Putamen (tissue), 1 donor: ENCODE results near the gene INO80.
A peak's percentile ranks its signal among the peaks of the same experiment; 100 is the strongest.
"Not testable (repeated sequence)": the region's sequence is repeated elsewhere in the genome, so short reads cannot be mapped to it uniquely, and the experiment has no call there.

Source experiments
- DNase-seq: peaks from one replicate; pipeline ENCODE4 v3.0.0-alpha.2; 2016; ENCODE audit warnings: low spot score

The INO80 gene, protein sequence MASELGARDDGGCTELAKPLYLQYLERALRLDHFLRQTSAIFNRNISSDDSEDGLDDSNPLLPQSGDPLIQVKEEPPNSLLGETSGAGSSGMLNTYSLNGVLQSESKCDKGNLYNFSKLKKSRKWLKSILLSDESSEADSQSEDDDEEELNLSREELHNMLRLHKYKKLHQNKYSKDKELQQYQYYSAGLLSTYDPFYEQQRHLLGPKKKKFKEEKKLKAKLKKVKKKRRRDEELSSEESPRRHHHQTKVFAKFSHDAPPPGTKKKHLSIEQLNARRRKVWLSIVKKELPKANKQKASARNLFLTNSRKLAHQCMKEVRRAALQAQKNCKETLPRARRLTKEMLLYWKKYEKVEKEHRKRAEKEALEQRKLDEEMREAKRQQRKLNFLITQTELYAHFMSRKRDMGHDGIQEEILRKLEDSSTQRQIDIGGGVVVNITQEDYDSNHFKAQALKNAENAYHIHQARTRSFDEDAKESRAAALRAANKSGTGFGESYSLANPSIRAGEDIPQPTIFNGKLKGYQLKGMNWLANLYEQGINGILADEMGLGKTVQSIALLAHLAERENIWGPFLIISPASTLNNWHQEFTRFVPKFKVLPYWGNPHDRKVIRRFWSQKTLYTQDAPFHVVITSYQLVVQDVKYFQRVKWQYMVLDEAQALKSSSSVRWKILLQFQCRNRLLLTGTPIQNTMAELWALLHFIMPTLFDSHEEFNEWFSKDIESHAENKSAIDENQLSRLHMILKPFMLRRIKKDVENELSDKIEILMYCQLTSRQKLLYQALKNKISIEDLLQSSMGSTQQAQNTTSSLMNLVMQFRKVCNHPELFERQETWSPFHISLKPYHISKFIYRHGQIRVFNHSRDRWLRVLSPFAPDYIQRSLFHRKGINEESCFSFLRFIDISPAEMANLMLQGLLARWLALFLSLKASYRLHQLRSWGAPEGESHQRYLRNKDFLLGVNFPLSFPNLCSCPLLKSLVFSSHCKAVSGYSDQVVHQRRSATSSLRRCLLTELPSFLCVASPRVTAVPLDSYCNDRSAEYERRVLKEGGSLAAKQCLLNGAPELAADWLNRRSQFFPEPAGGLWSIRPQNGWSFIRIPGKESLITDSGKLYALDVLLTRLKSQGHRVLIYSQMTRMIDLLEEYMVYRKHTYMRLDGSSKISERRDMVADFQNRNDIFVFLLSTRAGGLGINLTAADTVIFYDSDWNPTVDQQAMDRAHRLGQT (N-terminal part only)

GRCh38 chr15:41116116-41116961 lies at the start of gene INO80:
Gene INO80, minus strand, starts transcription at chr15:41116280. Its CDS starts 19,970 bp downstream, at chr15:41096310.
- peak; percentile 97 for DNase-seq

GRCh38 chr15:41161736-41162135 lies 45.7 kb upstream of the INO80 start:
- no peak for DNase-seq

DNA sequence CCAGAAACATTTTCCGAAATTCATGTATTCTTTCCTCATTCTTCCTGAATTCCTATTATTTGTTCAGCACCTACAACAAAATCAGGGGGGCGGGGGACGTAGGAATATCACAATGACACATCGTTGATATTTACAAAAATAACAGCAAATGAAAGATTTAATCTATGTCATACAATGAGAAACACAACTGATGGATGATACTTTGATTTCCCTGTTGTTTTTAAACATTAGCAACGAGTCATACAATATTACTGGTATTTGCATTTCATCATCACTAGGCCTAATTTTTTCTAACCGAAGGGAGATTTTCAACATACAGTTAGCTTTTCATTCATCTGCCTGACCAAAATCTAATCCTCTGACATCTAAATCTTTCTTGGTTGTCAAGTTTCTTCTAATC lies 45.3 kb upstream of the INO80 start:
- no peak for DNase-seq

GRCh38 chr15:41160639-41161315 lies 44.7 kb upstream of the INO80 start:
- DNase-seq = no peak

DNA sequence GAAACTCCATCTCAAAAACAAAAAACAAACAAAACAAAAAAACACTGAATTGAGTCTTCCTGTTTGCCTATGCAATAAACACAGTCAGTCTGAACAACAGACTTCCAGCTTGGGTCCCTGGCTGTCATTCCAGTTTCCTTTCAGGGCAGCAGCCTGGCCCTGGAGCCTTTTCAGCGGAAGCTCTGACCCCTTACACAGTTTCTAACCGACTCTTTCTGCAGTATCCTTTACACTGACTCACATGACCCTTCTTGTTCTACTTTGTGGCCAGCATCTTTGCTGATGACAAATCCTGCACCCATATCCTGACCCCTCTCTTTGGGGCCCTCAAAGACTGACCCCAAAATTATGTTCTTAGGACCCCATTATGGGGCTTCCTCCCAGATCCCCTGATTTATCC lies 38.3 kb upstream of the INO80 start:
- no peak for DNase-seq

DNA sequence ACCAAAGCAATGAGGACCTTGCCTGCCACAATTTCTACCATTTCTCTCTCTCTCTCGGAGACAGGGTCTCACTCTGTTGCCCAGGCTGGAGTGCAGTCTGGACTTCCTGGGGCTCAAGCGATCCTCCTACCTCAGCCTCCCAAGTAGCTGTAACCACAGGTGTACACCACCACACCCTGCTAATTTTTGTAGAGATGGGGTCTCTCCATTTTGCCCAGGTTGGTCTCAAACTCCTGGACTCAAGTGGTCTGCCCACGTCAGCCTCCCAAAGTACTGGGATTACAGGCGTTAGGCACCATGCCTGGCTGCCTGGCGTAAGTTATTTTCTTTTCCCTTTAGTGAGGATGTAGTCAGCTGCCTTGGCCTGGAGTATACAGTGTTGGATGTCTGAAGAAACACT lies 37.7 kb upstream of the INO80 start:
- no peak for DNase-seq

- DNase-seq = no peak
Measured at GRCh38 chr15:41151451-41152005, 35.4 kb upstream of the INO80 start.

GRCh38 chr15:41150279-41150678 lies 34.2 kb upstream of the INO80 start:
- DNase-seq = no peak

DNA sequence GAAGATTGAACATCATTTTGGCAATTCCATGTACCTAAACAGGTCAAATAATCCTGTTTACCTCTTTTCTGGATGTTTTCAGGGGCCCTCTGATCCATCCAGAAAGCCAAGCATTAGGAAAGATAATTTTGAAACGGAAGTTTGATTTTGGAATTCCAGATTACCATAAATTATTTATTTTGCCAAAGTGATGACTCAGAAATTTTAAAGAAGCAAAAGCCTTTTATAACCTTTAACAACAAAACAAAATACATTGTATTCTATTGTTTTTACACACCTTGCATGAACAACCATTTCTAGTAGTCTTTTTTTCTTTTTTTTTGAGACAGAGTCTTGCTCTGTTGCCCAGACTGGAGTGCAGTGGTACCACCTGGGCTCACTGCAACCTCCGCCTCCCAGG lies 32.0 kb upstream of the INO80 start:
- DNase-seq = no peak

GRCh38 chr15:41139619-41140018 lies 23.5 kb upstream of the INO80 start:
- DNase-seq = no peak

DNA sequence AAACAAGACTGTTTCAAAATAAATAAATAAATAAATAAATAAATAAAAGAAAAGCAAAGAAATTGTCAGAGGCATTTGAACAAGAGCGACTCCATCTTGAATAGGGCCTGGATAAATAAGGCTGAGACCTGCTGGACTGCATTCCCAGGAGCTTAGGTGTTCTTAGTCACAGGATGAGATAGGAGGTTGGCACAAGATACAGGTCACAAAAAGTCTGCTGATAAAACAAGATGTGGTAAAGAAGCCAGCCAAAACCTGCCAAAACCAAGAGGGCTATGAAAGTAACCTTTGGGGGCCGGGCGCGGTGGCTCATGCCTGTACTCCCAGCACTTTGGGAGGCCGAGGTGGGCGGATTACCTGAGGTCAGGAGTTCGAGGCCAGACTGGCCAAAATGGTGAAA lies 23.0 kb upstream of the INO80 start:
- DNase-seq = not testable (repeated sequence)

- DNase-seq = not testable (repeated sequence)
Measured at GRCh38 chr15:41135580-41135979, 19.5 kb upstream of the INO80 start.

- no peak for DNase-seq
Measured at GRCh38 chr15:41133454-41133853, 17.4 kb upstream of the INO80 start.

DNA sequence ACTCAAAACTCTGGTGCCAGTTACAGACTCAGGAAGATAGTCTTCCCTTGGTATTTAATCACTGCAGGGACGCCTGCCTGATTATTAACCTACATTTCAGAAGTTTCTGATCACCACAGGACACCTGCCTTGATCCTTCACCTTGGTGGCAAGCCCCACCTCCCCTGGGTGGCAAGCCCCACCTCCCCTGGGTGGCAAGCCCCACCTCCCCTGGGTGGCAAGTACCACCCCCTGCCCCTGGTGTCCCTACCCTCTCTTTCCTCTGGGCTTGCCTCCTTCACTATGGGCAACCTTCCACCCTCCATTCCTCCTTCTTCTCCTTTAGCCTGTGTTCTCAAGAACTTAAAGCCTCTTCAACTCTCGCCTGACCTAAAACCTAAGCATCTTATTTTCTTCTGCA lies 16.0 kb upstream of the INO80 start:
- DNase-seq = not testable (repeated sequence)

- DNase-seq = no peak
Measured at GRCh38 chr15:41128174-41128902, 12.3 kb upstream of the INO80 start.

DNA sequence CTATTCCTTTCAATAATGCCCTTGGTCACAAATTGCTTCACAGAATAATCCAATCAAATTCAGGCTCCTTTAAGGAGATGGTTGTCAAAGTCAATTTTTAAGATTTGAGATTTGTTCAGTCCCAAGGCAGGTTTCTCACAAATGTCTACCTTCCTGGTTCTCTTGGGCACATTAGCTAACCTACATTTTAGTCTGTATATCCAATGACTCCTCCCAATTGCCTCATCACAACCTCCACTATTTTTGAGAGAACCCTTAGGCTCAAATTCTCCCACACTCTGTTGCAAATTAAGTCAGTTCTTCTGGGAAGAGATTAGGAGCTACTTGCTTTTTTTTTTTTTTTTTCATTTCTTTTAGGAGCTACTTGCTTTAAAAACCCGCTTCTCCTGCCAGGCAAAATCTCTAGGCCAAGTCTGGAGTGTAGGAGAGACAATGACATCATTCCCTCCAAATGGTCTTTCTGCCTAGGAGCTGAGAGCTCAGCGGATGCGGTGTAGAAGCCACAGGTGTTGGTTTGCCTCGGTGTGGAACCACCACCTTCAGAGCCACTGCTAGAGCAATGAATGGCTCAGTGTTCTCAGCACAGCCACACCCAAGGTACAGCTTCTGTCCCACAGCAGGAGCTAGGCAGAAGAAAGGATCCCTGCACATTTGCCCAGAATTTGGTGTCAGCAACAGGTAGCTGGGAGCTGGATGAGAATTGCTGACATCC lies 10.0 kb upstream of the INO80 start:
- no peak for DNase-seq

DNA sequence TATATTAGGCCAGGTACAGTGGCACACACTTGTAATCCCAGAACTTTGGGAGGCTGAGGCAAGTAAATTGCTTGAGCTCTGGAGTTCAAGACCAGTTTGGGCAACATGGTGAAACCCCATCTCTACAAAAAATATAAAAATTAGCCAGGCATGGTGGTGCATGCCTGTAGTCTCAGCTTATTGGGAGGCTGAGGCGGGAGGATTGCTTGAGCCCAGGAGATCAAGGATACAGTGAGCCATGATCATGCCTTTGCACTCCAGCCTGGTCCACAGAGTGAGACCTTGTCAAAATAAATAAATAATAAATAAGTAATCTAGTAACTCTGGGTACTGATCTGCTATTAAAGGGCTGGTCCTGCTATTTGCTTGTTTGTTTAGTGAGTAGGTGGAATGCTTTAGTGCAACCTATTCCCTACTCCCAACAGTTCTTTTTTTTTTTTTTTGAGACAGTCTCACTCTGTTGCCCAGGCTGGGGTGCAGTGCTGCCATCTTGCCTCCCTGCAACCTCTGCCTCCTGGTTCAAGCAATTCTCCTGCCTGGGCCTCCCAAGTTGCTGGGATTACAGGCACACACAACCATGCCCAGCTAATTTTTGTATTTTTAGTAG lies 9.1 kb upstream of the INO80 start:
- no peak for DNase-seq

DNA sequence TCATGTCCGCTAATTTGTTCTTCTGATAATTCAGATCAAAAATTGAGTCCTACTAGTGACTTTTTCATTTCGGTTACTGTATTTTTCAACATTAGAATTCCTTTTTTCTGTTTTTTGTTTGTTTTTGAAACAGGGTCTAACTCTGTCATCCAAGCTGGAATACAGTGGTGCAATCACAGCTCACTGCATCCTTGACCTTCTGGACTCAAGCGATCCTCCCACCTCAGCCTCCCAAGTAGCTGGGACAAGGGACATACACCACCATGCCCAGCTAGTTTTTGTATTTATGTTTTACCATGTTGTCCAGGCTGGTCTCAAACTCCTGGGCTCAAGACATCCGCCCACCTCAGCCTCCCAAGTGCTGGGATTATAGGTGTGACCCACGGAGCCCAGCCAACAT lies 8.0 kb upstream of the INO80 start:
- DNase-seq = no peak

DNA sequence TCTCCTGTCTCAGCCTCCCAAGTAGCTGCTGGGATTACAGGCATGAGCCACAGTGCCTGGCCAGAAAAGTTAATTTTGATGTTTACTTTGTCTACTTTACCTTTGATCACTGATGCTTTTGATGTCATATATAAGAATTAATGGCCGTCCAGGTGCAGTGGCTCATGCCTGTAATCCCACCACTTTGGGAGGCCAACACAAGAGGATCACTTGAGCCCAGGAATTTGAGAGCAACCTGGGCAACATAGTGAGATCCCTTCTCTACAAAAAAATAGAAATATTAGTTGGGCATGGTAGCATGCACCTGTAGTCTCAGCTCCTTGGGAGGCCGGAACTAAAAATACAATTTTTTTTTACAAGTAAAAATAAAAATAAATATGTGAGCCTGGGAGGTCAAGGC lies 6.8 kb upstream of the INO80 start:
- DNase-seq = no peak
